ENCODE data around the gene SLC7A14.

SLC7A14 gene

DNA sequence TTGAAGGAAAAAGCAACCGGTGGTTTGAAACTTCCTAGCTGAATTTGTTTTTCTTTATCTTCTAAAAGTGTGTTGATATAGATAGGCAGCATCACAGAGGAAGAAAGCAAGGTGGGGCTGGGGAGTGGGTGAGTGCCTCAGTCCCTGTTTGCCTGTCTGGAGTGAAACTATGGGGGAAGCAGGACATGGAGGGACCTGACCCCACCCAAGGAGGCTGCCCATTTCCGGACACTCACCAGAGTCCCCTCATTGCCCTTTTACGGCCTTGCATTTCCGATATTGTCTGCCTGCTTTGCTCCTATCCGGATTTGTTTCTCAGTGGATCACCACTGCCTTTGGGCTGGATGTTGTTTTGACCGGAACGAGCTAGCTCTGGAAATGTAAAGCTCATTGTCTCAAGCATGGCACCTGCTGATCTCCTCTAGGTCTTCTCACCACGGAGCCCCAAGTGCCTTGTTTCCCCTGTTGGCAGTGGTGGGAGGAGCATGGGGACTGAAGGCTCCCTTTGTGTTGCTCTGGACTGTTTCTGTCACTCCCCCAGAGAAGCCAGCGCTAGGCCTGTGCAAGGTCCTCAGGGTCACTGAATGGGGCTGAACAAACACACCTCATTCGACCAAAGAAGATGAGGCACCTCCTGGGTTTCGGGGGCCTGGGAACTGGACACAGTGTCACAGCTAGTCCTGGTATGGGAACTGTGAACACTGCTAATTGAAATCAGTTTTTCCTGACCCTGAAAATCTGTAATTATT lies 160.2 kb downstream of the SLC7A14 start:
- DNase-seq, result no peak
- ATAC-seq, result no peak

- ATAC-seq (no peak), DNase-seq (no peak)
Observed at GRCh38 chr3:170424879-170425278, 161.0 kb downstream of the SLC7A14 start.

- no peak for ATAC-seq
- DNase-seq, result no peak
Observed at GRCh38 chr3:170423001-170423615, 162.8 kb downstream of the SLC7A14 start.

GRCh38 chr3:170421758-170422157 lies 164.1 kb downstream of the SLC7A14 start:
- ATAC-seq (no peak), DNase-seq (no peak)

- no peak for DNase-seq
- ATAC-seq, result no peak
Observed at GRCh38 chr3:170421111-170421641, 164.7 kb downstream of the SLC7A14 start.

GRCh38 chr3:170420307-170420821 lies 165.5 kb downstream of the SLC7A14 start:
- ATAC-seq, result no peak
- no peak for DNase-seq

DNA sequence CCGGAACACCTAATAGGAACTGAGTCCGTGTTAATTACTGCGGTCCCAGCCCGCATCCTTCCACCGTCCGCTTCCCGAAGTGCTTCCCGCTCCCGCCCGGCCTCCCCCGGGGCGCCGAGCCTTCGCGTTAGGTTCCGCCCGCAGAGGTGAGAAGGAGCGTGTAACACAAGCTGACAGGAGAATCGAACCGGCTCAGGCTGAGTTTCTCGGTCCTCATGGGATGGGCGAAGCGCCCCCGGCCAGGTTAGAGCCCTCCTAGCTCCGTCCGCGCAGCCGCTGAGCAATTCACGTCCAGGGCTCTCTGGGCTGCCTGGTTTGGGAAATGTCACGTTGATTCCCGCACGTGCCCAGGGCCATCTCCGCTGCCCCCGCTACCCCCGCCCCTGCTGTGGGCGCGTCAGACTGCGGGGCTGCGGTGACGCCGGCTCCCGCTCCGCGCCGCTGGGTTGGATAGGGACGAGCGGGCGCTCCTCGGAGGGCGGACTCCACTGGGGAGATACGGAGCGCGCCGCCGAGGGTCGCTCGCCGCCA lies 166.3 kb downstream of the SLC7A14 start:
- ATAC-seq (peak; percentile 26), DNase-seq (peak; percentile 16)

- DNase-seq (peak; percentile 11), ATAC-seq (no peak)
Observed at GRCh38 chr3:170418422-170419398, 167.2 kb downstream of the SLC7A14 start, which contains the start of gene CLDN11. Gene CLDN11 (plus strand): TSS chr3:170418868. CDS start chr3:170419067, 199 bp downstream.

DNA sequence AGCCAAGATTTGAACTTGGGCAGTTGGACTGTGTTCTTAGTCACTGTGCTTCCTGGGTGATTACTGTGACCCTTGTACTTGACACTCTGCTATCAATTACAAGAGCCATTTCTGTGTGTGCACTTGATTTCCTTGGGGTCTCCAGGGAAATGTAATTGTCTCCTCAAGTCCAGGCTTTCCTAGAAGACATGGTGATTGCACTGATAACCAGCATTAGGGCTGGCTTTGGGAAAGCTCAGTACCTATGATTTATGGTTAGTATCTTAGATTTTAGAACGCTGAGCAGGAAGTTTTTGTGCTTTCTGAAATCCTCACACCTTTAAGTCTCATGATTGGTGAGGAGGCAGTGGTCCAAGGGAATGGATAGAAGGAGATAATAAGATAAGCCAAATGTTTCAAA lies 168.8 kb downstream of the SLC7A14 start:
- no peak for ATAC-seq

DNA sequence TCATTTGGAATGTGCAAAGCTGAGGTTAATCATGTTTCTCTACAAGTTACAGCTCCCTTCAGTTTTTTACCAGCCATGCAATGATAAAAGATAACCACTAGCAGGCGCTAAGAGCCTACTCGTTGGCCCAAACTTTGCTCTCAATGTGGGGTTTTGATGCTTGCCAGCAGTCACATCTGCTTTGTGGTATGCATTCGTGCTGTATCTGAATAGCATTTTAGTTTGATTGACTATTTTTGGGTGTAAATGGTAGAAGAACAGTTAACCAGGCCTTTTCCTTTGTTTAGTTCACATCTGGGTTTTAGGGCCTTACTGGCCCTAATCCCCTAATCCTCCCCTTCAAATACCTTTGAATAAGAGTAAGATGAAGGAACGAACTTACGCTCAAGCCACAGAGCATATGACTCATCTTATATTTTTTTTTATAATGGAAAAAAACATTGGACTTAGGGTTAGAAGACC lies 171.6 kb downstream of the SLC7A14 start:
- ATAC-seq (peak; percentile 65), DNase-seq (peak; percentile 19)

More for the DNA sequence above, 168.8 kb downstream of the SLC7A14 start:
- DNase-seq, result no peak

- no peak for ATAC-seq
- no peak for DNase-seq
Observed at GRCh38 chr3:170413291-170413690, 172.6 kb downstream of the SLC7A14 start.

DNA sequence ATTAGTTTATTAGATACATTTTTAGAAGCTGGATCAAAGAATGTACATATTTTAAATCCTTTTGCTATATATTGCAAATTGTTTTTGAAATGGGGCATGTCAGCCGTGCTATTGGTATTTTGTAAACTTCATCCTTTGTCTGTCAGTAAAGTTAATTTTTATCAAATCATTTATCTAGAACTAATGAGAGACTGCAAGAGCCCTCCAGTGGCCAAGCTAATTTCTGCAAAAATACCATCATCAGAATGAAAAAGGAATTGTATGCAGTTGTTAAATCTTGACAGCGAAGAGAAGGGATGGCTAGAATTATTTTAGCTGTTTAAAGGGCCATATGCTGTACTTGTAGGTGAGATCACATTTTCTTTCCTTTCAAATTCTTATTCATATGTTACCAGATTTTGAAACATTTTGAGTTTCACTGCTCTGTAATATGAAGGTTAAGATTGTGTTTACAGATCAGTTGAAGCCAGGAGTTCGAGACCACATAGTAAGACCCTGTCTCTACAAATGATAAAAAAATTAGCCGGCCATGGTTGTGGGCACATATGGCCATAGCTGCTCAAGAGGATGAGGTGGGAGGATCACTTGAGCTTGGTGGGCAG lies 175.3 kb downstream of the SLC7A14 start:
- ATAC-seq, result no peak
- DNase-seq, result no peak

All from stimulated activated naive CD8-positive, alpha-beta T cell treated with anti-CD3 and anti-CD28 coated beads, Interleukin-15, Interleukin-2, amounts not matched to agents 100 U/mL and 50 U/mL, for 24 hours (primary cell).